Measurements from ENCODE around the gene NEU2.

DNA sequence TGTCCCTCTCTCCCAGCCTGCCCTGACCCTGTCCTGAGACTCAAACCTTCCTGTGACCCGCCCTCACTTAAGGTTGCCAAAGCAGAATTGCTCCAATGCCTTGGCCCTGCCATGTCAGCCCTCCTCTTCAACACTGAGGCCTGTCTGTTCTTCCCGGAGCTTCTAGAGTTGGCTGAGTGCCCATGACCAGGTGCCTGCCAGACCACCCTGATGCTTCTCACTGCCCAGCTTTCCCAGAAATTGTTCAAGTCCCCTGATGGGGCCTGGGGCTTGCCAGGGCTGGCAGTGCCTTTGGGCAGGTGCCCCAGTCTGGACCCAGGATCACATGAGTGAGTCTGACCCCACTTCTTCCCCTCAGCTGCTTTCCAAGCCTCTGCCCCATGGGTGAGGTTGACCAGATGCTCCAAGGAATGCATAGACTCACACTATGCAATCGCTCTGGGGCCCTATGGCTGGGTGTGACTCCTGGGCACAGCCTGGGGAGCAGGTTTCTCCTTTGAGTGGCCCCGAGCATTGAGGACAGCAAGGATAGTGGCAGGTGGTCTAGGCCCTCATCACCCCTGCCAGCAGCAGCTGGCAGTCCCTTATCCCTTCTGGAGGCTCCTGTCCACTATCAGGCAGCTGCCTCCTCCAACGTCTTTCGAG is 24.6 kb downstream of the NEU2 start:
- TF ChIP-seq, protein P1, sequence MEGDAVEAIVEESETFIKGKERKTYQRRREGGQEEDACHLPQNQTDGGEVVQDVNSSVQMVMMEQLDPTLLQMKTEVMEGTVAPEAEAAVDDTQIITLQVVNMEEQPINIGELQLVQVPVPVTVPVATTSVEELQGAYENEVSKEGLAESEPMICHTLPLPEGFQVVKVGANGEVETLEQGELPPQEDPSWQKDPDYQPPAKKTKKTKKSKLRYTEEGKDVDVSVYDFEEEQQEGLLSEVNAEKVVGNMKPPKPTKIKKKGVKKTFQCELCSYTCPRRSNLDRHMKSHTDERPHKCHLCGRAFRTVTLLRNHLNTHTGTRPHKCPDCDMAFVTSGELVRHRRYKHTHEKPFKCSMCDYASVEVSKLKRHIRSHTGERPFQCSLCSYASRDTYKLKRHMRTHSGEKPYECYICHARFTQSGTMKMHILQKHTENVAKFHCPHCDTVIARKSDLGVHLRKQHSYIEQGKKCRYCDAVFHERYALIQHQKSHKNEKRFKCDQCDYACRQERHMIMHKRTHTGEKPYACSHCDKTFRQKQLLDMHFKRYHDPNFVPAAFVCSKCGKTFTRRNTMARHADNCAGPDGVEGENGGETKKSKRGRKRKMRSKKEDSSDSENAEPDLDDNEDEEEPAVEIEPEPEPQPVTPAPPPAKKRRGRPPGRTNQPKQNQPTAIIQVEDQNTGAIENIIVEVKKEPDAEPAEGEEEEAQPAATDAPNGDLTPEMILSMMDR (IDR thresholded peaks at IDR 0.05): no peak
- TF ChIP-seq POLR2A (IDR thresholded peaks at IDR 0.05): no peak

All from uterus (tissue), 2 donors.